Neural crest cell (in vitro differentiated cells): ENCODE measurements around the gene PFDN1. TPM values are rescaled to one million over a fixed set of nuclear protein-coding genes. Genes with fewer than 3 reads are reported as not detected.

Experiments used
- DNase-seq: peaks from one replicate; pipeline ENCODE4 v3.0.0; 2021; ENCODE audit warnings: low read depth, mixed read lengths, low spot score
- H3K27ac Mint-ChIP-seq: one replicate; pipeline ENCODE4 v1.8.0; 2021; ENCODE audit warnings: mild to moderate bottlenecking, mixed read lengths; ENCODE audit not compliant: unreplicated experiment
- H3K27me3 Mint-ChIP-seq: 2 replicates; pipeline ENCODE4 v1.8.0; 2021; ENCODE audit warnings: low read depth, mild to moderate bottlenecking, mixed read lengths
- H3K36me3 Mint-ChIP-seq: 2 replicates; pipeline ENCODE4 v1.8.0; 2021; ENCODE audit warnings: low read depth, mild to moderate bottlenecking, mixed read lengths
- H3K4me1 Mint-ChIP-seq: 2 replicates; pipeline ENCODE4 v1.8.0; 2021; ENCODE audit warnings: mixed read lengths
- H3K4me3 Mint-ChIP-seq: one replicate; pipeline ENCODE4 v1.8.0; 2021; ENCODE audit warnings: mild to moderate bottlenecking, mixed read lengths
- H3K9me3 Mint-ChIP-seq: 2 replicates; pipeline ENCODE4 v1.8.0; 2021; ENCODE audit warnings: mixed read lengths
- CTCF ChIP-seq: fragments of 200-600 bp; sonication (generic); conservative IDR thresholded peaks from 2 replicates; pipeline ENCODE4 v1.5.0; 2021; ENCODE audit warnings: antibody characterized with exemption, mild to moderate bottlenecking
- total RNA-seq: library from RNA; stranded (reverse); gene quantifications from 2 replicates; pipeline ENCODE4 v1.2.1, GENCODE V29; 2021

PFDN1 gene
- total RNA-seq, 1 donor from 2014 or later, result 67.0 TPM

GRCh38 chr5:140338336-140338735, 35.4 kb upstream of the PFDN1 start:
- TF ChIP-seq CTCF, result no peak
- no peaks in the 10 kb centered on the region for H3K9me3 Mint-ChIP-seq
- H3K4me1 Mint-ChIP-seq, result peaks cover 11% of the 10 kb centered on the region
- no peaks in the 10 kb centered on the region for H3K27me3 Mint-ChIP-seq
- H3K4me3 Mint-ChIP-seq, result no peak overlapping the region
- H3K36me3 Mint-ChIP-seq, result no peaks in the 10 kb centered on the region
- DNase-seq, result no peak
- no peak overlapping the region for H3K27ac Mint-ChIP-seq

GRCh38 chr5:140337880-140338279, 35.0 kb upstream of the PFDN1 start:
- Mint-ChIP-seq H3K27me3 (no peaks in the 10 kb centered on the region), H3K9me3 (no peaks in the 10 kb centered on the region), H3K4me3 (no peak overlapping the region), H3K27ac (no peak overlapping the region), H3K36me3 (no peaks in the 10 kb centered on the region), H3K4me1 (peaks cover 11% of the 10 kb centered on the region)
- DNase-seq, result no peak
- no peak for TF ChIP-seq CTCF

GRCh38 chr5:140336388-140336787, 33.5 kb upstream of the PFDN1 start:
- DNase-seq, result no peak
- Mint-ChIP-seq H3K36me3 (no peaks in the 10 kb centered on the region), H3K9me3 (no peaks in the 10 kb centered on the region), H3K27me3 (no peaks in the 10 kb centered on the region), H3K27ac (peak overlapping the region; percentile 35), H3K4me3 (no peak overlapping the region), H3K4me1 (peaks cover 7% of the 10 kb centered on the region)
- TF ChIP-seq CTCF, result no peak

- DNase-seq, result no peak
- Mint-ChIP-seq H3K9me3 (no peaks in the 10 kb centered on the region), H3K4me3 (no peak overlapping the region), H3K27me3 (no peaks in the 10 kb centered on the region), H3K27ac (no peak overlapping the region), H3K4me1 (peaks cover 24% of the 10 kb centered on the region), H3K36me3 (no peaks in the 10 kb centered on the region)
- TF ChIP-seq CTCF, result no peak
These were observed 28.7 kb upstream of the PFDN1 start for GRCh38 chr5:140331638-140332037.

GRCh38 chr5:140329739-140330481, 27.0 kb upstream of the PFDN1 start:
- Mint-ChIP-seq H3K9me3 (no peaks in the 10 kb centered on the region), H3K27ac (no peak overlapping the region), H3K36me3 (no peaks in the 10 kb centered on the region), H3K4me1 (peaks cover 18% of the 10 kb centered on the region), H3K27me3 (no peaks in the 10 kb centered on the region), H3K4me3 (no peak overlapping the region)
- TF ChIP-seq CTCF, result no peak
- no peak for DNase-seq
